Activated CD8-positive, alpha-beta memory T cell treated with anti-CD3 and anti-CD28 coated beads, Interleukin-2, amount 50 U/mL, for 1 hour (primary cell): ENCODE data around the gene SWT1.

Experiments
- DNase-seq: peaks from one replicate; pipeline ENCODE4 v3.0.0-alpha.2; 2020; ENCODE audit errors: extremely low read depth

Gene SWT1

DNA sequence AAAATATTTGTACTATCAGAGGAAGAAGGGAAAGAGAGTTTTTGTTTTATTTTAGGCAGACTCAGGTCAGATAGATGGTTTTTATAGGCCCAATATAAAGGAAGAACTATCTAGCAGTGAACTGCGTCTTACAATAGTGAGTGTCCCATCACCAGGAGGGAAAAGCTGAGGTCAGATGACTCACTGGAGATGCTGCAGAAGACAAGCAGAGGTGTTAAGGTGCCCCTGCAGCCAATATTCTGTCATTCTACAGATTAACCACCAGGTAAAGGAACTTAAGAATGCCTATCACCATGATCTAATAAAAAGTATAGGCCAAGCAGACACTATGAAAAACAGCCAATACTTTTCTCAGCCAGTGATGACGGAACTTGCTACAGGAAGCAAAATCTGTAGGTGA, 130.5 kb downstream of the SWT1 start:
- DNase-seq, result no peak

DNA sequence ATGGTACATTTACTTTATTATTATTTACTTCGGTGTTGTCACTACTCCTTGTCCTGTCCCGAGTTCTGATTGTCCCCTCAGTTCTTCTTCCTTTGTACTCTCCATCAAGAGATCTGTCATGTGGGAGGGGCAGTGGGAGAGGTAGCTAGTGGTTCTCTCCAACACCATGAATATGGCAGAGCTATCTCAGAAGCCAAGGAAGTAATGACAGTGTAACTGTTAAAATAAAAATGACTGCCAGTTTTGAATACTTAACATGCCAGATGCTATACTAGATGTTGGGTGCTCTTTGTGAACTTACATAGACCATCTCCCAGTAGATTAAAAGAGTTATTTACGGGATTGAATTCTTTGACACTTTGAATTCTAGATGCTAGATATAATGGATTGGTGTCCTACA, 131.5 kb downstream of the SWT1 start:
- DNase-seq, result no peak

DNA sequence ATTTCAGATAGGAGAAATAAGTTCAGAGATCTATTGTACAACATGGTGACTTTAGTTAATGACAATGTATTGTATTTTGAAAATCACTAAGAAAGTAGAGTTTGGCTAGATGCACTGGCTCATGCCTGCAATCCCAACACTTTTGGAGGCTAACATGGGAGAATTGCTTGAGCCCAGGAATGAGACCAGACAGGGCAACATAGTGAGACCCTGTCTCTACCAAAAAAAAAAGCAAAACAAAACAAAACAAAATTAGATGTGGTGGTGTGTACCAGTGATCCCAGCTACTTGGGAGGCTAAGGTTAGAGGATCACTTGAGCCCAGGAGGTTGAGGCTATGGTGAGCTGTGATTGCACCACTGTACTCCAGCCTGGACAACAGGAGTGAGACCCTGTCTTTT, 132.9 kb downstream of the SWT1 start:
- no peak for DNase-seq

DNA sequence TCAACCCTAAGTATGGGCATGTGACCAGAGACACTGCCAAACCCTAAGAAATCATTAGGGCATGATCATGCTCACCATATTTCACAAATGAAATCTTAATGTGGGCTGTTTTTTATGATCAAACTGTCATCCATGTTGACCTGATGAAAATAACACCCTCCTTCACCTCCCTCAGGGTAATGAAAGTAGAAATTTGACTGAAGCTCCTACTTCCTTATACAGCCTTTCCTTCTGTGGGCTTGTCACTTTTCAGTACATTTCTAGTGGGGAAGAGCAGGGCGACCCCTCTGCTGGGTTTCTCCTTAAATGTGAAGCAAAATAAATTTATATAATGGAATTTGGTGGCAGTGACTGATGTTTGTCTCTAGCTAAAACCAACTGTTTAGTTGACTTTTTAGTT, 134.2 kb downstream of the SWT1 start:
- DNase-seq, result no peak

DNA sequence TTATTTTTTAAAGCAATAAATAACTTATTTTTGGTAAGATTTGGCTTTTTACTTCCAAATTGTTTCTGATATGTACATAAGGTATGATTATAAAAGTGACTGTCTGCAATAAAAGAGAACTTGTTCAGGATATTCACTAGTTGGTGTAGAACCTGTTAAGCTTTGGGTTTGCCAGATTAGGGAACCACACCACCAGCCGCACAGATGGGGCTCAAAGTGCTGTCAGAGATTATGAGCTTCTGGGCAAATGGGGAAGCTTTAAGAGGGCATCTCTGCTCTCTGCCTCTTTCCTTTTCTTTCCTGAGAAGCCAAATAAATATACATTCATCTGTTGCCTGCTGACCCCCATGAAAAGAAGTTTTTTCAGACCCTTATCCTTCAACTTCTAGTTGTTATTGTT, 134.7 kb downstream of the SWT1 start:
- no peak for DNase-seq

DNA sequence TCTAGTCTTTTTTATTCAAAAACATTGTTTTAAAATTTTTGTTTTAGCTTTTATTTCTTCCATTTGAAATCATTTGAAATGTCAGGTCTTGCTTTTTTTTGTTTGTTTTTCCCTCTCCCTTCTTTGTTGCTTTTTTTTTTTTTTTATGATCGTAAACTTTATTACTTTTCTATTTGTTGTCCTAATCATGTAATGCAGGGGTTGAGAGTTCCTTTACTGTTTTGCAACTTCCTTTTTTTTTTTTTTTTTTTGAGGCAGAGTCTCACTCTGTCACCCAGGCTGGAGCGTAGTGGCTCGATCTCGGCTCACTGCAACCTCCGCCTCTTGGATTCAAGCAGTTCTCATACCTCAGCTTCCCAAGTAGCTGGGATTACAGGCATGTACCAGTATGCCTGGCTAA, 135.3 kb downstream of the SWT1 start:
- DNase-seq, result no peak

DNA sequence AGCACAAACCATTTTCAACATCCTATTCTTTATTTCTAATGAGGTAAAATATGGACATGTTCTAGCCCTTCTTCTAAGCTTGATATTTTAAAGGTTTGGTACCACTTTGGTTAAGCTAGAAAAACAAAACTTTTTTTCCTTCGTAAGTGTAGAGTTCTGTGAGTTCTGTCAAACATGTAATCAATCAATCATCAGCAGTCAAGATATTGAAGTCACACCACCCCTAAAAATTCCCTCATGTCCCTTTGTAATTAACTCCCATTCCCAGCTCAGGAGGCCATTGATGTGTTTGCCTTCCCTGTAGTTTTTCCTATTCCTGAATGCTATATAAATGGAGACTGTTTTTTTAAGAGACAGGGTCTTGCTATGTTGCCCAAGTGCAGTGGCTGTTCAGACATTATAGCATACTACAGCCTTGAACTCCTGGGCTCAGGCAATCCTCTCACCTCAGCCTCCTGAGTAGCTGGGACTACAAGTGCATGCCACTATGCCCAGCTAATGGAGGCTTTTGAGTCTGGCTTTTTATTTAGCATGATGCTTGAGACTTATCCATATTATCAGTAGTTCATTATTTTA, 137.1 kb downstream of the SWT1 start:
- DNase-seq, result no peak

DNA sequence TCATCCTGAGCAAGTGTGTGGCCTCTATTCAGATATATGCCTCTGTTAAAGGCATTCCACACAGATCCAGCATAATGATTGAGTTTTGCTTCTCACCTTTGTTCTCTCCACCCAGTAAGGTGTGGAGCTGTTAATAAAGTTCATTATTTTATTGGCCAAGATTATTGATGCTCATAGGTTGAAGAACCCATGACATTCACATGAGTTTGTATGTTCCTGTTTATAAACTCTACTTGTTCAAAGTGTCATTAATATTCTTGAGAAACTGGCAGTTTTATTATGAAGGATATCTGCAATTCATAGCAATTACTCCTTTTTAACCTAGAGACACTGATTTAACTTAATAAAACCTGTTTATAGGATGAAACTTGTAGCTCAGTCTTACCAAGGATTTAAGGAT, 138.1 kb downstream of the SWT1 start:
- DNase-seq, result no peak

DNA sequence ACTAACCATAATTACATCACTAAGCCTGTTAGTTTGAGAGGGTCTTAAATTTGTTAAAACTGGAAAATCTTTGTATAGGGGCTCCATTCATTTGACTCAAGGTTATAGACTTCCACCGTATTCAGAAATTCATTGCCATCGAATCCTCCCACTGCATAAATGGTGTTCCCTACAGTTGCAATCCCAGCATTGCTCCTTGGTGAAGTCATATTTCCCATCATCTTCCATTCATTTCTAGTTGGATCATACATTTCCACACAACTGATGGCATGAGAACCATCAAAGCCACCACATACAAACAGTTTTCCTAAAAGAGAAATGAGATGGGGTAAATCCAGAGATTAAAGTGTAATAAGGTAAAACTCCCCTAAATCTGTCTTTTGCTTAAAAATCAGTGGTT, 141.0 kb downstream of the SWT1 start:
- no peak for DNase-seq

DNA sequence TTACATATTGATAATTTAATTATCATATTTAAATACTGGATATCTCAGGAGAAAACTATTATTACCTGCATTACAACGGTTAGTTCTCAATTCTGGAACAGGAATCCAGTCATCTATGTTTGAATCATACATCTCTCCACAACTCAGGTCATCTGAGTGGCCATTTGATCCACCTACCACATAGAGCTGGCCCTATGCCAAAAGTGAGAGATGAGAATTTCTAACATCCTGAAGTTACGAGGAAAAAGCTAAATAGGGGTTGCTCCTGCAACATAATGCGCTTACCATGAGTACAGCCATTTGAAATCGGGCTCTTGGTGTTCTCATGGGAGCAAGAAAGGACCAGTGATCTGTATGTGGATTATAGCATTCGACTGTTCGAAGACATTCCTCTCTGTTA, 143.2 kb downstream of the SWT1 start:
- DNase-seq, result no peak

DNA sequence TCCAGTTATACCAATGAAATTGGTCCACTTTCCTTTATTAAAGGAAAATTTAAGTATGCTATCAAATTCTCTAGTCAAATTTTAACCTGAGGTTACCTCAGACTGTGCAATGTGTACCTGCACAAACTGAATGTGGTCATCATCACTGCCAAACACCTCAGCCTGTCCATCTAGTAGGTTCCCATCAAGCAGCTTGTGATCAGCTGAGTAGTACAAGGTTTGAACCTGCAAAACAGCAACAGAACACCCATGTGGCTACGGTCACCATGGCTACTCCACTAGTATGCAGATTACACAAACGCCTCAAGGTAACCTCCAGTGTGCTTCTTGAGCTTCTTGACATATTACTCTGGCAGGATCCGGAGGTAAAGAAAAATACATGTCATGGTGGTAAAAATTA, 148.5 kb downstream of the SWT1 start:
- DNase-seq, result no peak

DNA sequence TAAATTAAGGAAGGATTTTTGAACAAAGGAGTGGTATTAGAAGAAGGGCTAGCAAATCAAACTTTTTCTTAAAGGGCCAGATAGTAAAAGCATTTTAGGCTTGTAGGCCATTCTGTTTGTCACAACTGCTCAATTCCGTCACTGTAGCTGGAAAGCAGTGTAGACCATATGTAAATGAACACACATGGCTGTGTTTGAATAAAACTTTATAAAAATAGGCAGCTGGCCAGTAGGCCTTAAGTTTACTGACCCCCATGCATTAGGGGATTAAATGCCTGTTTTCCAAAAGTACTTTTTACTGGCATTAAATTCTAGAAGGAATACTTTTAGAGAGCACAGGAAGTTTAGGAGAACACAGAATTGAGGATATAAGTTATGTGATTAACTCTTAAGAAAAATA, 151.2 kb downstream of the SWT1 start:
- DNase-seq, result no peak

DNA sequence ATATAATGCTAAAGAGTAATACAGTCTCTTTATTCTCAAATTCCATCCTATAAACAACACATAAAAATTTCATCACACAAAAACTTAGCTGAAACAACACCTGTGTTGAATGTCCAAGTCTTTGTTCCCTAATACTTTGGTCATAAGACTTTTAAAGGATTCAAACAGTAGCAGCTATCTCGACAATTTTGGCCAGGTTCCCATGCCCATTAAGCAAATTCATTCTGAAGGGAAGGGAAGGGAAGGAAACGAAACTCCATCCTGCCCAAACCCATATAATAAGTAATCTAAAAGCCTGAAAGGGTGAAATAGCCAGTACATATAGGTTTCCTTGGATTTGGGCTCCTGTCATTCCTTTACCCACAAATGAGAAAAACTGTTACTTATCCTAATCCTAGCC, 152.6 kb downstream of the SWT1 start:
- DNase-seq, result no peak

DNA sequence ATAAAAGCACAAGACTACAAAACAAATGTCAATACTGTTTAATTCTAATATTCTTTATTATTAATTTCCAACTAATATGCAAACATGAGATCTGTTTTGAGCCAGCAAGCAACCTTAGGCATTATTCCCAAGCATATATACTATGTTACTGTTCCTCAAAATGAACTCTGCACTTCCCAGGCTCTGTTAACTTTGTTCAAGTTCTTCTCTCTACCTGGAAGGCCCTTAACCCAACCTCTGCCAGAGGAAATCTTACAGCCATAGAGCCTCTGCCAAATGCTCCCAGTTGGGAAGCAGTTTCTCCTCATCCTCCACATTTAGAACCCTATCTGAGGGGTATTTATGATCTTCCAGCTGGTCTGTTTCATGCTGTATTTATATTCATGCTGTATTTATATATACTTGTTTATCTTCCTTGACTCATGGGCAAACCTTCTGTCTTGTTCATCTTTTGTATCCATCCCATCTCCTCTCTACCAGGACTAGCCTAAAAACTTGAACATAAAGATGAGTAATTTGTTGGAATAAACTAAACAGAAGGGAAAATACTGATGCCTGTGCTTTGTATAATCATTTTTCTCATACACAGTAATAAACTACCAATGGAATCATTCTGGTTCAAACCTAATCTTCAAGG, 154.7 kb downstream of the SWT1 start:
- no peak for DNase-seq

DNA sequence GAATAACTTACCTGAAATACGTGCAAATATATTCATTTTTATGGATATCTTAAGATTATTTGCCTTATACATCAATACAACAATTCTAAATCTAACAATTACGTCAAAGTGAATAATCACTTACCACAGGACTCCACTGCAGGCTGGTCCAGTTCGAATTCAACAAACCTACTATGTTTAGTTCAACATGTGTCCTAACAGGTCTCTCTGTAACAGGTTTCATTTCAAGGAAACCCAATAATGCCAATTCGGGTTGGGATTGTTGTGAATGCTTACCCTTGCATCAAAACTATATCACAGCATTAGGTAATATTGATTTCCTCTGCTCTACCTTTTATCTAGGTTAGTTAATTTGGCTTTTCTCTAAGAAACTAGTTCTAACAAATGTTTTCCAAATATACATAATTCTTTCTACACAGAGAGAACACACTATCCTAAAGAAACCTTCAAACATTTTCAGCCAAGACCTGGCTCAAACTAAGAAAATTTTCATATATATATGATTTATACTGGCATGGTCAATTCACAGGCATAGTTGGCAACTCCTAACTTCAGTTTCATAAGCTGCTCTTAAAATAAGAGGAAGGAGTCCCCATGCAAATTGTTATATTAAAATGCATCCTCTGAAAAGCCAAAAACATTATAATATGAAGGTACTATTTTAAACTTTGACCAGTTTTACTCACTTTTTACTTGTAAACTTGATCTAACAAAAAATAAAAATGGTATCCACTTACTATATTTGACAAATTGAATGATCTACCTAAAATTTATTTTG, 155.6 kb downstream of the SWT1 start:
- no peak for DNase-seq

DNA sequence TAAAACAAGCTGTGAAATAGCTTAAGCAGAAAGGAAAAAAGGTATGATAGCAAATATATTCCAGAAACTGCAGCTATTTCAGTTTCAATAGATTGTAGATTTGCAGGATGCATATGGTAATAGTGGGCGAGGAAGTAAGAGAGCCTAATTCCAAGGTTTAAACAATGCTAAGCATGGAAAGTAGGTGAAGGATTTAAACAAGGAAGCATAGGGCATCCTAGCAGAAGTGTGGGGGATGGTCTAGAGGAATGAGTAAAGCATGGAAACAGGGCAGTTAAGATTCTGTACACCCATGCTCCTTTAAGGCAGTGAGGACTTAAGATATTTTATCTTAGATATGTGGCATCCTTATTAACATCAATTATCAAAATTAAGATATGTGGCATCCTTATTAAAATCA, 157.4 kb downstream of the SWT1 start:
- DNase-seq, result no peak

DNA sequence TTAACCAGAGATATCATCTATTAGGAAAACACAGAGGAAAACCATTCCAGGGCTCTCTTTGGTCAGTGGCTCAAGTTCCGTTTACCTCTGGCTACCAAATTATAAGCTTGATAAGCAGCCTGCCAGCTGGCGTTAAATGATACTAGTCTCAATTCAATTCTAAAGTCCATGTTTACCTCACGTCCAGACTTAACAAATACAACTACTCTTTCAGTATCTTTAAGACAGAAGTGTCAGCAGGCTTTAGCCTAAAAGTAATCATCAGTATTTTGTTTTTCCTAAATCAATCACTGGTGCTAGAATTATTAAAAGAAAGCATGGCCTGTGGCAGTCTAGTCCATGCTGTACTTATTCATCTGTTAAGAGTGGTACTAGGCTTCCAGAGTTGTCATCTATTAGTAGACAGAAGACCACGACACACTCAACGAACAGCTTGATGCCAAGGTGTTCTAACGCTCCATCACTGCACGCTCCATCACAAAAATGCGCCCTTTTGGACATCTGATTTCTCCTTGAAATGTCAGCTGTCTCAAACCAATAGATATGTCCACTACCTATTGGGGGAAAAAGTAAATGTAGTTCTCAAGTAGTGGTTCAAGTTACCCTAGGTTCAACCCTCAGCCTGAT, 158.6 kb downstream of the SWT1 start:
- DNase-seq, result no peak

DNA sequence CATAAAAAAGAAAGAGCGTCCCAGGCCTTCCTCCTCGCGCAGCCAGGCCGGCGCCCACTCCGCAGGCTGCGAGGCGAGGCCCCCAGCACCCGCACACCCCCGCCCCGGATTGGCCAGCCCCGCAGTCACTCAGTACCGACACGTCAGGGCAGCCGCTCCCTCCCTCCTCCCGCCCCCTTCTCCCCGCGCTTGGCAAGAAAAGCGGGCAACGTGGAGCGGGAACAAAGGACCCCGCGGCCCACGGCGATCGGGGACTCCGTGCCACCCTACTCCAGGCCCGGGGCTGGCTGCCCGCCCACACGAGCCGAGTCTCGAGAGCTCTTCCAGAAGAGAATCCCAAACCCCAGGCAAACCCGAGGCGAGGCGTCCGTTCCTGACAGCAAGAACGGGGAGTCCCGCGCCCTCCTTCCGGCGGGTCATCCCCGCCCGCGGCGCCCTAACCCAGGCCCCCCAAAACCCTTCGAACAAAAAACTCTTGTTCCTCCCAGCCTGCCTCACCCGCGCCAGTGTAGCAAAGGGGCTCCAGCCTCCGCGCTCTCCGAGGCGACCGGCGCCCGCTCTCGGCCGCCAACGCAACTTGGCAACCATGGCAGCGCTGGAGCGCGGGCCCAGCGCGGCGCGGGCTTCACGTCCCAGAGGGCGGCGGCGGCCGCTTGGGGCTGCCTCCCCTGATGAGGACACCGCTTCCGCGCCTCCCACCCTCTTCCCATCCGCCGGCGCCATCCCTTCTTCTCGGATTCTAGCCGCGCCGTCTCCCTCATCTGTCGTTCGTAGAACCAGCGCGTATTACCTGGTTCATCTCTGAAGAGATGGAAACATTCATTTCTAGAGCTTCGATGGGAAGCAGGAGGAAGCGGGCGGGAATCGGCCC, 159.4 kb downstream of the SWT1 start:
- DNase-seq, result peak; percentile 71

DNA sequence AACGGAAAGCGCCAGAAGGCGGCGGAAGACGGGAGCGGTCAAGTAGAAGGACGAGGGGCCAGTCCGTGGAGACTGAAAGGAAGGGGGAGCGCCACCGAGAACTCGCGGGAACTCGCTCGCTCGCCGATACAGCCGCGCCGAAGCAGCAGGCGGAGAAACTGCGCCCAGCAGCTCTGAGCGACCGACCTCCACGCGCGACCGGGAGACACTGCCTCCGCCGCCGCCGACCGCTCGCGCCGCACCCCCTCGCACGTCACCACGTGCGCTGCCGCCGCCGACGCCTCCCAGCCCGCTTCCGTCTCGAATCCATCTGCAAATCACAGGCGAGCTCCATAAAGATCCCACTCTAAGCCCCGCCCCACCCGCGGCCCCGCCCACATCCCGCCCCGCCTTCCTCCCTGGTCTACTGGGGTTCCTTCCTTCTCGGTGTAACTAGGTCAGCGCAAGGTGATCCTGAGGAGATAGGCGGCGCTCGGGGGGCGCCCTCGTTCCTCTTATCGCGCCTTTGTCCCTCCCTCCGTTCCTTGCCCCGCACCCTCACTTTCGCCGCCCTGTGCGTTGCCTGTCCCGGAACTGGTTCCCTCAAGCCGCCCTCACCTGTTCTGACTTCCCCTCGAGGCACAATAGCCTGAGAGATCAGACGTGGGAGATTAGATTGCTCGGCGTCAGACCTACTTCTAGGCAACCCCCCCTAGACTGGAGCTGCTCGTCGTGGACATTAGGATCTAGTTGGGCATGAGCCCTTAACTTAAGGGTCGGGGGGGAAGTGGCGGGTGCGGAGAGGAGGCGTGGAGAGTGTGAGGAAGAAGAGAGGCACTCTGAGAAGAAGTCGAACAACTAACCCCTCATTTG, 160.3 kb downstream of the SWT1 start, which contains the start of gene IVNS1ABP:
Gene IVNS1ABP, minus strand, starts transcription at position 210 of the 852 bp plus-strand sequence. CDS start 7,750 bp downstream, outside the sequence.
- DNase-seq, result peak; percentile 88

DNA sequence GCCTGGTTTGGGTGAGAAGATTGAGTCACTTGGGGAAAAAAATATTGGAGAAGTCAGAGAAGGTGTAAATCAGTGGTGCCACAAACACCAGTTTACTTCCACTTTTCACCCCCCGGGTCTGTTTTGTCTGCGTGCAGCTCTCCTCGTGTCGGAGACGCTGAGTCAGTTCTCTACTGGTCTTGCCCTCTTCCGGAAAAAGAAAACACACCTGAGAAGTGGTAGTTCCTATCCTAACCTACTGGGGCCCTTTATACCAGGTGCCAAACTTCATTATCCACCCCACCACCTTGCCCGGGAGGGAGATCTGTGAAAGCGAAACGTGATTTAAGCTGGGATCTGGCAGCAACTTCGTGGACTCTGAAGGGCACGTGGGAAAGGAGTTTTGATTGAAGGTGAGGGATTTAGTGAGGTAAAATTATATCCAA, 160.9 kb downstream of the SWT1 start:
- DNase-seq, result peak; percentile 81
